ENCODE data around the gene SHANK2.

SHANK2 gene

DNA sequence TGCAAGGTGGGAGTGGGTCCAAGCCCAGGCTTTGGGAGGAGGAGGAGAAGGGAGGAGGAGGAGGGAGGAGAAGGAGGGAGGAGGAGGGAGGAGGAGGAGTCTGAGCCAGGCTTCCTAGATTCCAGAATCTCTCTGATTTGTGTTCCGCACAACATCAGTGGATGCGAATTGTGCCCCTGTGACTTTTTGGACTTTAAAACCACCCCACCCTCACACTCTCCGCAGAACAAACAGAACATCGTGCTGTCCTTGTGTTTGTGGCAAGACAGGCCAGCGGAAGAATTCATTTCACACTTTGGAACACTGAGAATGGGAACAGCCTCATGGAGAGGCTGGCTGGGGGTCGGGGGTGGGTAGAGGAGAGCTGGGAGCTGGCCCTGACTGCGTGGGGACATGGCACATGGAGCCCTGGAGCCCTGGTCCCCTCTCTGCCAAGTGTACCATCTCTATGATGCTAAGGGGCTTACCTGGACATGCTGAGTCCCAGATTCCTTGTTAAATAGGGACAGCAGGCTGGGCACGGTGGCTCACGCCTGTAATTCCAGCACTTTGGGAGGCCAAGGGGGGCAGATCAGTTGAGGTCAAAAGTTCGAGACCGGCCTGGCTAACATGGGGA, 16.4 kb upstream of the SHANK2 start:
- no peak for DNase-seq

DNA sequence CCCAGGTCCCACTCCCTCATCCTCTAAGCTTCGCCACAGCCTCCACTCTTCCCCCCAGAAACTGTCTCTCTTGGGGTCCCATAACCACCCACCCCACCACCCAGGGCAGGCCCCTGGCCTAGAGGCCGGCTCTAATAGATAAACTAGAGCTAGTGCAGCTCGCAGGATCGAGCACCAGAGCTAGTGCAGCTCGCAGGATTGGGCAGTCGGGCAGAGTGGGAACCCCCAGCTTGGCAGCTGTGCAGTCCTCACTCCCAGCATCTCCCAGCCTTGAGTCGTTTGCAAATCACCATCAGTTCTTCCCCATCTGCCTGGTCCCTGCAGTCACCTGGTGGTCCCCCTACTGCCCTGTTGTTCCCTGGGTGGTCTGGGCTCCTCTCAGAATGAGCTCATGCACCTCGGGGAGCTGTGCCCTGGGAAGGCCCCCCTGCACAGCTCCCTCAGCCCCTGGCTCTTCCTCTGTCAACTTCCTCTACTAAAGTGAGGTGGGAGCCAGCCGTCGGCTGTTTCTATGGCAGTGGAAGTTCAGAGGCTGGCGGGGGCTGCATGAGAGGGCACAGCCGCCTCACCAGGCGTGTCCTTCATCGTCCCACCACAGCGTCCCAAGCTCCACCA, 15.5 kb upstream of the SHANK2 start:
- DNase-seq, result no peak

DNA sequence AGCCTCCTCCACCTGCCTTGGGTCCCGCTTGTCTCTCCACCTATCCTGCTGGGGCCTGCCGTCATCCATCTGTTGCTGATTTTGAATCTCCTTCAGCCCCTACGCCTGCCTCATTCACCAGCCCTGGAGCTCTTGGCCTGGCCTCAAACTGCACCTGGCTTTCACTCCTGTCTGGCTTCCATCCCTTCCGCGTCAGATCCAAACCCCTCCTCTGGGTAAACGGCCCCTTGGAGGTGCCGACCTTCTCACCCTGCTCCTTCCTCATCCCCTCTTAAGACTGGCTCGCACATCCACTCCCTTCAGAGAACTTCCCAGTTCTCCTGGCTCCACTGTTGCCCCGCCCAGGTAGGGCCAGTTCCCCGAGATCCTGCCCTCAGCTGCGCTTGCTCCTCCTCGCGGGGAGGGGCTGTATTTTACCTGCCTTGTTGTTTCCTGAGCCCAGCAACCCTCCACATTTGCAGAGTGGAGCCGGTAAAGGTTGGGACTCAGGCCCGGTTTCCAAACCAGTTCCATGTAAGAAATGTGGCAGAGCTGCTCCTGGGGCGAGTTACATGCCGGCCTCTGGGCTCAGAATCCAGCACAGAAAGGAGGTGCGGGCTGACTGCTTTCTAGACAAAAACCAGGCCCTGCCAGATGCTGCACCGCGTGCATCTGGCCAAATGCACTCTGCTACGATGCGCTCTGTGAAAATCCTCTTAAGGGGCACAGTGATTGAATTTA, 13.9 kb upstream of the SHANK2 start:
- no peak for DNase-seq

DNA sequence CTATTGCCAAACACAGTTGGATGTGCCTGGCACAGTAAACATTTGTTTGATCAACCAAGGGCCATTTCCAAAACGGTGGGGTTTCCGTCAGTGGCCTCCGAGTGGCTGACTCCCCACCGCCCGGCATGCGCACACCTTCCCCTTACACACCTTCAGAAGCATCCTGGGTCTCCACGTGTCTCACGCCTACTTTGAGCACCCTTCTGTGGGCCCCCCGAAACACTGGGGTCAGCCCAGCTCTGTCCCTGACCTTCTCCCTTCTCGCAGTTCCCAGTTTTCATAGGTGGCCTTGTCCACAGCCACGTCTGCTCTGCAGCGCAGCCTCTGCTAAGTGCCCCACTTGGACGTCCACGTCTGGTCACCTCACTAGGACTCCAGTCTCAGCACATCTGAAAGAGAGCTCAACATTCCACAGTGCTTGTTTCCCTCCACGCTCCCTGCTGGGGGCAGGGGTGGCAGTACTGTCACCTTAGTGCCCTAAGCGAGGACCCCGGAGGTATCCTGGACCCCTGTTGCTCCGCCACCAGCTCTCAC, 13.2 kb upstream of the SHANK2 start:
- no peak for DNase-seq

DNA sequence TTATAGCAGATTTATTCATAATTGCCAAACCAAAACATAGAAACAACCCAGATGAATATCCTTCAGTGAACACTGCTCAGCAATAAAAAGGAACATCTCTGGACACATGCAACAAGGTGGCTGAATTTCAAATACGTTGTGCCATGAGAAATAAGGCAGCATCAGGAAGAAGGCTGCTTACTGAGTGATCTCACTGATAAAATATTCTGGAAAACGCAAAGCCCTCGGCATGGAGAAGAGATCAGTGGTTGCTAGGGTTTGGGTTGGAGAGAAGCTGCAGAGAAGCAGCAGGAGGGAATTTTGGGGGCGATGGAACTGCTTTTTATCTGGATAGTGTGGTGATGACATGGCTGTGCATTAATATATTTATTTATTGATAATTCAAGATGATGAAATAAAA, 11.0 kb upstream of the SHANK2 start:
- no peak for DNase-seq

DNA sequence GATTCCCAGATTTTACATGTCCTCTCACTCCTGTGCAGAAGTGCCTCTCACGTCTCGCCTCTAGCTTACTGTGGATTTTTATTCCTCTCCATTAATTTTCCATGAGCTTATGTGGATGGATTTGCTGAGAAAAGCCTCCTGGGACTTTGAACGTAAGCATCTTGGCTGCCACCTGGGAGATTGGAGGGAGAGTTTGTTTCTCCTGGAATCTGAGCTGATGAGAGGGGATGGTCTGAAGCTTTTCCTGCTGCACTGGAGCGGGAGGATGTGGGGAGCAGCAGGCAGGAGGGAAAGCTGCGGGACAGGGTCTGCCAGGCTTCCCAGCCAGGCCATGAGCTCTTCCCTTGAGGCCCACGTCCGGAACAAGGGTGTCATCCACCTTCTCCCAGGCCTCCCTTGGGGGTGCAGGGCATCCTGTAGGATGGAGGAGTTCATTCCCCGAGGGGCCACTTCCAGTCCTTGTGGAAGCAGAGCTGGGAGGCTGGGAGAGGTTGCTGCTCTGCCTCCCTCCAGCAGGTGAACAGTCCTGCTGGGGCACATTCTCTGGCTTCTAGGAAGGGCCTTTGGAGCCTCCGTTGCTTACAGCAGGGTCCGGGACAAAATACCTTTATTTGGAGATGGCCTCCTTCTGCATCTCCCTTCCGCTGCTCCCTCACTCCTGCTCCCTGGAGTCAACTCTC, 3.6 kb upstream of the SHANK2 start:
- no peak for DNase-seq

DNA sequence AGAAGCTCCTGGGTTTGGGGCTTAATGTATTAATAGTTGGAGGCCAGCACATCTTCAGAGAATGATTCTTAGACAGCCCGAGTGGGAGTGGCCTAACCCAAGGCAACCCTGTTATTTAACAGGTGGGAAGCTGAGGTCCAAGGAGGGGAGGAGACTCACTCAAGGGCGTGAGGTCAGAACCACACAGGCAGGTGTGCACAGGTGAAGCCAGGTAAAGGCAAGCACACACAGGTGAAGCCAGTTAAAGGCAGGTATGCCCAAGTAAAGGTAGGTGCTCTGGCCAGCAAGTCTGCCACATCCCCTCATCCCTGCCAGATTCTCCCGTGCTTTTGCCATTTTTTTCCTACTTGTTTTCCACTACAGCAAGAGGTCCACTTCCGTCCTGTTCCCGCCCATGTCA, 2.9 kb upstream of the SHANK2 start:
- DNase-seq, result no peak

DNA sequence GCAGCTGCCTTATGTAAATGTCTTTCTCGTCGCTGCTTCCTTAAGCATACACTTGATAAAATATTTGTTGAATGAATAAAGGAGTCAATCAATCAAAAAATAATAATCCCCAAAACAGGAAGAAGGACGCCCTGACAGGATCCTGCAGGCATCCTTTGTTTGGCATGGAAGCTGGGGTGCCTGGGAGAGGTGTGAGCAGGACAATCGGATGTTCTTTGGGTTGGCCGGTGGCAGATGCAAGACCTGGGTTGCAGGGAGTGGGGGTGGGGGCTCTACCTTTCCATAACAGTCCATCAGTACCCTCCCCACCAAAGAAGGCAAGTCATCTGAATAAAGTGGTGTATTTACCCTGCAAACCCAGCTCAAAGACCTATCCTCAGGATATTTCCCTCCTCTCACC, 1.4 kb upstream of the SHANK2 start:
- DNase-seq, result no peak

DNA sequence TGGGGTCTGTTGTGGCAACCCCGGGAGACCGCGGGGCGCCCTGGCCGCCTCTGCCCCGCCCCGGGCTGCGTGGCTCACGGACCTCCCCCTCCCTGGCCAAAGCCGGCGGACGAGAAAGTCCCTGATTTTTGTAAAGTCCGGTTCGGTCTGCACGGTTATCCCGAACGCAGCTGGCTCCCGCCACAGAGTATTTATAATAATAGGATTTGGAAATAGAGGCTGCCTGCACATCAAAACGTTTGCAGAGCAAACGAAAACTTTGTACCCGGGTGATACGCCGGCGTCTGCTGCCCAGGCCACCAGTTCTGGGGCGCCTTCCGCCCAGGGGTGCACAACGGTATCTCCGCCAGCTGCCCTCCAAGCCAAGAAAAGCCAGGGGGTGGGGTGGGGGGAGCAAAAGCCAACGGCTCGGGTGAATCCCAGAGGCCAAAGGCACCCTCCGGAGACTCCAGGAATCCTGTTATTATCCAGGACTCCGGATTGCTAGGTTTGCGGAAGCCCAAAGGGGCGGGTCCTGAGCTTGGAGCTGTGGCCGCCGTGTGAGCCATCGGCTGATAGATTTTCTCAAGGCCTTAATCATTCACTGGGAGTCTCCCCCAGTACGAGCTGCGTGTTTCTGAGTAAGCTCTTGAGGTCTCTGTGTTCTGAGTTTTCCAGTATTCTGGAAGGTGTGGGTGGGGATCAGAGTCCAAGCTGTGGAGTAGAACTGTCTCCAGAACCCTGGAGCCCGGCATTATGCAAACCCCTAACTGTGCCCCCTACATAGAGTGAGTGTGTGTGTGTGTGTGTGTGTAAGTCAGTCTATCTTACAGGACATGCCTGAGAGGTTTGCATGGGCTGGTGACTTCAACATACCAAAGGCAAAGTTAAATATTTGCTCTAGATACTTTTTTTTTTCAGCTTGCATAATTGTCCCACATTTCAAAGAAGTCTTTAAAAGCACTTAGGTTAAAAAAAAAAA, 673 bp upstream of the SHANK2 start:
- no peak for DNase-seq

DNA sequence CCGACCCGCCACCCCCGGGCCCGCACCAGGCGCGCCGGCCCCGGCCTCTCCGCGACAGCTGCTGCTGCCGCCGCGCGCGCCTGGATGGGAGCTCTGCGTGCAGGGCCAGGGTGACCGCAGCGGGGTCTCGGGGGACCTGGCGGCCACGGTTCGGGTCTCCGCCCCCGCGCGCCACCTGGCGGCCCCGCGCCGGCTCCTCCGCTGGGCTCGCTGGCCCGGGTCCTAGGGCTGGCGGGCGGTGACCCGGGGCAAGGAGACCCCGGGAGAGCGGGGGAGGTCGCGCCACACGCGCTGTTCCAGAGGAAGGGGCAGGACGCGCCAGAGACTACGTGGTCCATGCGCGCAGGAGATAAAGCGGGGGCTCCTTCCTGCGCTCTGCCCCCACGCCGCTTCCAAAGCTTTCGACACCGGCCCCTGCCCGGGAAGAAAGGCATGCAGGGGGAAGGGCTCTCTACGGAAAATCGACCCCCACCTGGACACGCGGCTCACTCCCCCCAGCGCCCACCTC, 562 bp downstream of the SHANK2 start:
- no peak for DNase-seq

DNA sequence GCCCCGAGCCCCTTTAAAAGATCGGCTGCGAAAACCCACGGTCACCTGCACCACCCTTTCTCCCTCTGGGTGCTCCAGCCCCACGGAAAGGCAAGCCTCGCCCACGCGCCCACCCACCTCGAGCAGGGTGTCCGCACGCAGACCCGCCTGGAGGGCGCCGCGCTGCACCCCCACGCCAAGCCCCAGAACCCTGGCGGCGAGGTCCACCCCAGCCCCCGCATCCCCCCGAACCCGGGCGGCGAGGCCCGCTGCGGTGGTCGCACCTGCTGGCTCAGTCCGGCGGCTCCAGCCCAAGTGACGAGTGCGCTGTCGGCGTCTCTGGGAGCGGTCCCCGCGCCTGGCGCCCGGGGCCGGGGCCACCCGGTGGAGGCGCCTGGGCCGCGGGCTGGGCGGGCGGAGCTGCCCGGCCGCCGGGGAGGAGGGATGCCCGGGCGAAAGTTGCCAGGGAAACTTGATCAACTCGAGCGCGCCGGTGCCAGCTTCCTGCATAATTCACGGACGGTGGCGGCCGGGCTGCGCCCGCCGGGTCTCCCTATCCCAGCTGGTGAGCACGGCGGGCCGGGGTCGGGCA, 1.1 kb downstream of the SHANK2 start:
- DNase-seq, result no peak

DNA sequence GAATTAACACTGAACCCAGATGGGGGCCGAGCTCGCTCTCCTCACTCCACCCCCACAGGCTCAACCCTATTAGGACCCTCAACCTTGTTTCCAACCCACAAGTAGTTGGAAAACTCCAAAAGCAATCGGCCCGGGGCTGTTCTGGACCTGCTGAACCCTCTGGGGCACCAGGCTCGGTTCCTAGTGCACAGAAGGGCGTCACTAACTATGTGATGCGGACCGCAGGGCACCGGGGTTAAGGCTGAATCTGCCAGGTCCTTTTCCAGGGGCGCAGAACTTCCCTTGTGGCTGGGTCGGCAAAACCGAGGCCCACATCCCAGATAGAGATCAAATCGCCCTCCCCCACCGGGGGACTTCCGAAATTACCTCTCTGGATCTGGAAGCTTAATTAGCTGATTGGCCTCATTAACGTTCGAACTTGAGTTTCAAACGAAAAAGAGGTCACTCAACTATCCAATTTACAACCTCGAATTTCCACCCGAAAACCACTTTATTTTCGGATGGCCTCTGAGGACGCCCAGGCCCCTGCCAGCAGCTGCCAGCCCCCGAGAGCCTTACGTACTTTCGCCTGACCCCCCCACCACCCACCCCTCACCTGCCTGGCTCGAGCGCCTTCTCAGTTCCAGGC, 1.7 kb downstream of the SHANK2 start:
- DNase-seq, result no peak

DNA sequence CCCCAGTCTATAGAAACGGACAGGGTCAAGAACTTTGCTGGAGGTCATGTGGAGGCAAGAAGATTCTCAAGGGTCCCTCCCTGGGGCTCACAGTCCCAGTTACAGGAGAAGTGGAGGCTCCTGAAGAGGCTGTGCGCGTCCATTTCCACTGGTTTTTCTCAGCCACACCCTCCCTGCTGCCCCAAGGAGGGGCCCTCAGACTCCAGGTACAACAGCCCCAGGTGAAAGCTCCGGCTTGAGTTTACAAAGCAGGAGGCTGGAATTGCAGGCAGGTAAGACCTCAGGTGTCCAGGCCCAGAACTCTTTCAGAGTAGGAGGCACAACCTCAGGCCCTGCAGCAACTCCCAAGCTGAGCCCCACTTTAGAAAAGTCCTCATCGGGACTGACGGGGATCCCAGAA, 3.1 kb downstream of the SHANK2 start:
- DNase-seq, result no peak

DNA sequence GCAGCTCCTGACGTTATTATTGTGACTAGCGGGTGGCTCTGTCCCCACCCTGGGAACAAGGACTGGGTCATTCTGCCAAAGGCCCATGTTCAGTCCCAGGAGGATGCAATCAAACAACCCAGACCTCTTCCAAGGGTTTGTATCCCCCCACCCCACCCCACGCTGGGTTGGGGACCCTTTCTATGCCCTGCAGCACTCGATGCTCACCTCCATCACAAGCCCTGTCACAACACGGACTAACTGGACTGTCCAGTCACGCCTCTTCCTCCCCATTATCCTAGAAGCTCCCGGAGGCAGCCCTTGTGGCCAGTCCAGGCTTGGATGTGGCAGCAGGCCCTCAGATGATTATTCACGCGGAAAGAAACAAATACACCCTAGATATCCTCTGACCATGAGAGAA, 3.7 kb downstream of the SHANK2 start:
- no peak for DNase-seq

DNA sequence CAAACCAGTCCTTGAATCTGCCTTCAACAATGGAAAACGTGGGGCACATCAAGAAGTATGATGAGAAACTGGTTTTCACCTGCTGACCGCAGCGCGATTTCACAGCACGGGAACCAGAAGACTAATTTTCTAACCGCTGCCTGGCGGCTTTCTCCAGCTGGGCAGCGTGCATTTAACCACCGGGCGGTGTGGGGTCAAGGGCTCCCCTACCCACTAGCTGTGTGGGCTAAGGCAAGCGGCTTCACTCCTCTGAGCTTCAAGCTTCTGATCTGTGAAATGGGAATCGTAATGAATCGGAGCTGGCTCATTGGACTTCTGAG, 4.2 kb downstream of the SHANK2 start:
- DNase-seq, result no peak

DNA sequence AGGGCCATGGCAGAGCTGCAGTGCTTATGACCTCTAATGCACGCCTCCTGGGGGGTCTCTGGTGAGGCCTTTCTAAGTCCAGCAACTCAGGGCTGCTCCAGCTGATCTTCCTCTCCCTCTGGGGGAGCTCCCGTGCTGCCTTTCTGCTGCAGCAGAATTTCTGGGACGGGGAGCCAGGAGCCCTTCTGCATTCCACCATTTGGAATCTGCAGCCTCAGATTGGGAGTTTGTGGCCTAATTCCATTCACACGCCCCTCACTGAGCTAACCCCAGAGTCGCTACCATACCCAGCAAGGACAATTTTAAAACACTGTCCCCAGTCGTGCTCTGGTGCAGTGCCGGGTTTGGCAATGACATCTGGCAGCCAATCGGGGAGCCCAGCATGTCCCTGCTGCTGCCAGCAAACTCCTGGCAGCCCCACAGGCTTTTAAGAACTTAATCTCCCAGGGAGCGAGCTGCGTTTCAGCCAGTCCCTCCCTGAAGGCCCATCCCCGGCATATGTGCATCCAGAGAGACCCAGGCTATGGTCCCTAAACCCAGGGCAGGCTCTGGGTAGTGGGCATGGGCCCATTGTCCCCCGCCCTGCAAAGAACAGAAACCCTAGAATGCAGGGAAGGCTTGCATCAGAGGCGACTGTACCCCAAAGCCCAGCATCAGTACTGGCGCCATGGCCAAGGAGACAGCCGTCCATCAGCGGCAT, 4.7 kb downstream of the SHANK2 start:
- no peak for DNase-seq

DNA sequence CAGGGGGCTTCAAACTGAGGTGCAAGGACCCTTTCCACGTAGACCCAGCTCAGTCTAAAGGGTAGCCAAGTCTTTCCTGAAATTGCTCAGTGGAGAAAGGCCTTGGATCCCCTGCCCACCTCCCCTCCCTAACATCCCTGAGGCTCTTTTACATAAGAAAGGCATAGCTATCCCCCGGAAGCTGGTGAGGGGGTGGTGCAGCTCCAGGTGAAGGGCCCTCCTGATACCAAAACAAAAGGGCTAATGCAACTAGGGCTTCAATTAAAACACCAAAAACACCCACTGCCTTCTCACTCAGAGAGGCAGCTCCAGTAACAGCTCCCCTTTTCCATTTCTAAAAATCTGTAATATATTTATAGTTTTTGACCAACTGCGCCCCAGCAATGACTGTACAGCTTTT, 5.8 kb downstream of the SHANK2 start:
- no peak for DNase-seq

DNA sequence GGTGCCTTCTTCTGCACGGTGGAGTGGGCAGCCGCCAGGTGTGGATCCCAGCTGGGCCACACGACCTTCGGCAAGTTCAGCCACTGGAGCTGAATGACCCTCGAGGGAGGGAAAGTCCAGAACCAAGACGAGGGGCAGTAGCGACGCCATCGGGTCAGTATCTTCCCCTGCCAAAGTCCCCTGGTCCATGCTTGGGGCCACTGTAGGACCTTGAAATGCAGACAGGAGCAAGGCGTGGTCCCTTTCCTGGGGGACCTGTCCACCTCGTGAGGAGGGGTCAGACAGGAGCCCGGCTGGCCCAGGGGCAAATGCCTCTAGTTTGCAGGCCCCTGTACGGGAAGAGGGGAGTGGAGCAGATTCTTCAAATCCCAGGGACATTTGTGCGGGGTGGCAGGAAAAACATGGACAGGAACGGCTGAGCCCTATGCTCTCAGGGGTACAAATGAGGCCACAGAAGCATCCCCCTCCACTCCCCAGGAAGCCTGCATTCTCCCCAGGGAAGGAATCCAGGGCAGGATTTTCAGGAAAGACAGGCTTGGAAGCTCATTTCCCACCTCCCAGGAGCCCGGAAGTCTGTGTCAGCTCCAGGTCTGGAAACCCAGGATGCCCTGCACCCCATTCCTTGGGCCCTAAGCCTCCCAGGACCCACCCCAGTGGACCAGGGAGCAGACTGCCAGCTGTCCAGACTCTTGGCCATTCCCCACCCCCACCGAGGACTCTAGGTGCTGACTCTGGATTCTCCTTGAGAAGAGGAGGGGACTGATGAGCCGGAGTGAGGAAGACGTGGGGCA, 6.6 kb downstream of the SHANK2 start:
- no peak for DNase-seq

DNA sequence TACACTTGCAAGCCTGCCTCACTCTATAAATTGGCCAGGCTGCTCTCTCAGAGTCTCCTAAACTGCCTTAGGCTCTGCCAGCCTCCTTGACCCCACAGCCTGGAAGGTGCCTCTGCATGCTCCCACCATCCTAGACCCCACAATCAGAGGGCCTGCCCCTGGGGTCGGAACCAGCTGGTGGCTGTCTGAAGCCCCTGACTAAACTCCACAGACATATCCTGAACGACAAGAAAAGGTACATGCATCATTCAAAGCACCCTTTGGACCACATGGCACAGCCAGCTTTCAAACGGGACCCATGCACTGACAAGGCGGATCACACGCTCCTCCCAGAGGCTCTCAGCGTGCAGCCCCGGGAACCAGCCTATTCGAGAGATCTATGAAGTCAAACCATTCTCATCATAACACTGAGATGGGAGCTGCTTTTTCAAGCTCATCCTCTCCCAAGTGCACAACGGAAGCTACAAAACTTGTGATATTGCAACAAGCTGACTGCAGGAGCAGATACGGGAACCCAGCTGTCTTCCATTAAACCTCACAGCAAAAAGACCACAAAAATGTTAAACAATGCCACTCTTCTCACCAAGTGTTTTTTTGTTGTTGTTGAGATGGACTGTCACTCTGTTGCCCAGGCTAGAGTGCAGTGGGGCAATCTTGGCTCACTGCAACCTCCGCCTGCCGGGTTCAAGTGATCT, 8.1 kb downstream of the SHANK2 start:
- DNase-seq, result no peak

DNA sequence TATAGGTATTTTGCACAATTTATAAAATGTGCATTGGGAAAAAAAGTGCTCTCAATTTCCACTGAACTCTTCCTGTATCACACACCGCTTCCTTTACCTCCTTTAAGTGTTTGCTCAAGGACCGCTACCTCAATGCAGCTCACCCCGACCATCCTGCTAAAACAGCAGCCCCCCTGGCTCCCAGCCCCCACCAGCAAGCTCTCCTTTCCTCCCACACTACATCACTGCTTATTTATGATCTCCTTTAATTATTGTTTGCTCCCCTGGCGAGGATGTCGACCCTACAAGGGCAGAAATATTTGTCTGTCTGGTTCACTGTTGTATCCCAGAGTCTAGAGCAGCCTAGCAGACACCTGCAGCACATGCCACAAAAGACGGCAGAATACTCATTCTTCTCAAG, 10.0 kb downstream of the SHANK2 start:
- no peak for DNase-seq

All from NCI-H1048 (cell line).